Panc1 (cell line): ENCODE data around the gene CDH13. TPM values are rescaled to one million over a fixed set of nuclear protein-coding genes. Genes with fewer than 3 reads are reported as not detected.

ENCODE experiments used
- ATAC-seq: fragments of 200-7000 bp; cut with Tn5 transposase; 2 replicates; pipeline ENCODE4 v1.9.1; 2020; ENCODE audit warnings: mild to moderate bottlenecking, moderate library complexity
- BruUV-seq: library from RNA; stranded (reverse); fragments of 400-500 nt; replicated peaks from 2 replicates; lab custom pipeline; 2021; lab: Mats Ljungman, UMichigan
- CTCF ChIA-PET: fragments of 300-600 bp; sonication (Branson Sonifier 250); formaldehyde crosslinking; loops from one replicate; lab custom pipeline; 2022; ENCODE audit warnings: antibody characterized with exemption; lab: Charles Lee
- POLR2A ChIA-PET: fragments of 300-600 bp; sonication (Branson Sonifier 250); formaldehyde crosslinking; loops from one replicate; lab custom pipeline; 2022; ENCODE audit warnings: antibody characterized with exemption; lab: Charles Lee
- DNase-seq: peaks from one replicate; pipeline ENCODE4 v3.0.0-alpha.2; 2010; ENCODE audit warnings: low read depth, low spot score
- H3K27ac ChIP-seq: 2 replicates; pipeline ENCODE4 v1.5.1; 2011; ENCODE audit warnings: mild to moderate bottlenecking, low read length, inconsistent platforms
- H3K27me3 ChIP-seq: fragments of 200-500 bp; sonication (Bioruptor generic); 2 replicates; pipeline ENCODE4 v1.6.0; 2014; ENCODE audit warnings: low read length, inconsistent platforms; ENCODE audit not compliant: control insufficient read depth, insufficient read depth
- H3K36me3 ChIP-seq: fragments of 200-500 bp; sonication (Bioruptor generic); 2 replicates; pipeline ENCODE4 v1.5.1; 2014; ENCODE audit warnings: inconsistent platforms, mild to moderate bottlenecking, low read length, moderate library complexity; ENCODE audit not compliant: control insufficient read depth, insufficient read depth
- H3K4me1 ChIP-seq: 2 replicates; pipeline ENCODE4 v1.5.1; 2011; ENCODE audit warnings: inconsistent platforms, mild to moderate bottlenecking, low read length, moderate library complexity; ENCODE audit not compliant: control insufficient read depth, insufficient read depth
- H3K4me3 ChIP-seq, 2 experiments: 2 replicates each; pipeline ENCODE4 v1.5.1; 2011 to 2012; ENCODE audit warnings: low read depth in 2 of 2, low read length in 2 of 2, mild to moderate bottlenecking in 2 of 2, inconsistent platforms in 1 of 2, moderate library complexity in 1 of 2
- H3K9me3 ChIP-seq: fragments of 200-500 bp; sonication (Bioruptor generic); 2 replicates; pipeline ENCODE4 v1.5.1; 2014; ENCODE audit warnings: low read depth, mild to moderate bottlenecking, inconsistent platforms, low read length, moderate library complexity; ENCODE audit not compliant: control insufficient read depth, insufficient read depth
- POLR2AphosphoS5 ChIP-seq: IDR thresholded peaks from 2 replicates; pipeline ENCODE4 v1.6.1; 2012; ENCODE audit warnings: mild to moderate bottlenecking, low read depth, low read length, moderate library complexity
- SIN3A ChIP-seq: IDR thresholded peaks from 2 replicates; pipeline ENCODE4 v1.6.1; 2012; ENCODE audit warnings: low read depth, mild to moderate bottlenecking, low read length, moderate library complexity, borderline replicate concordance; ENCODE audit not compliant: insufficient read depth
- TCF7L2 ChIP-seq: IDR thresholded peaks from 2 replicates; pipeline ENCODE4 v1.6.1; 2011; ENCODE audit warnings: mild to moderate bottlenecking, low read depth, low read length, inconsistent platforms
- in situ Hi-C: cut with HindIII; loops from 2 replicates; pipeline ENCODE4 v1.10.0; 2016; ENCODE audit warnings: low sequenced_read_pairs, low pct_unique_long_range_greater_than_20kb
- intact Hi-C: fragments of 100-400 bp; cut with micrococcal nuclease; formaldehyde crosslinking; loops from one replicate; pipeline ENCODE4 v1.10.0; 2022; ENCODE audit not compliant: unreplicated experiment
- total RNA-seq: library from RNA; stranded (reverse); gene quantifications from one replicate; pipeline ENCODE4 v1.2.1, GENCODE V29; 2021; ENCODE audit not compliant: unreplicated experiment
- TF ChIP-seq, protein P1 (sequence below), 2 experiments: IDR thresholded peaks; 2 replicates each; pipeline ENCODE4 v1.6.1; 2011 to 2012; ENCODE audit warnings: low read depth in 2 of 2, control low read depth in 1 of 2, low read length in 1 of 2, mild to moderate bottlenecking in 1 of 2, moderate library complexity in 1 of 2; ENCODE audit not compliant: insufficient read depth in 1 of 2
- TF ChIP-seq, protein P2 (sequence below): fragments of 450-650 bp; IDR thresholded peaks from 2 replicates; pipeline ENCODE4 v1.5.1; 2017; ENCODE audit warnings: mild to moderate bottlenecking

CDH13 gene
- total RNA-seq, 1 experiment from 2014 or later = not detected

DNA sequence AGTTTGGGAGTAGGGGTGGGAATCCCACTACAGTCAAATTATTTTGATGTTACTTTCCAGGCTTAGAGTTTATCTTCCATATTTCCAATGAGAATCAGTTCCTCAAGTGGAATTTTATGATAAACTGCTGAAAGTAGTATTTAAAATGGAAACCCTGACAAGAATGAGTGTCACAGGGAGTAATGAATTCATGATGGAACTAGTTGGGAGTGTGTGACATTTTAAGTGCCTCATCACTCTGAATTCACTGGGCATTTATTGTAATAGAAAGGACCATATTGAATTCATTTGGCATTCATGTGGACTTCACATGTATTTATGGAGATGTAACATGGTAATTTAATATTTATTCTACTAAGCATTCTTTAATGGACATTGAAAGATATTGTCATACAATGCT, 320.9 kb downstream of the CDH13 start:
- POLR2A ChIA-PET = no interaction called here
- H3K27me3 ChIP-seq = no peaks in the 10 kb centered on the region
- H3K4me3 ChIP-seq = no peak overlapping the region
- ATAC-seq (no peak), DNase-seq (no peak)
- no peaks in the 10 kb centered on the region for H3K36me3 ChIP-seq
- no peaks in the 10 kb centered on the region for H3K9me3 ChIP-seq
- no peak overlapping the region for H3K27ac ChIP-seq
- in situ Hi-C loops = no loop called here
- BruUV-seq = no TSS peak
- CTCF ChIA-PET = no interaction called here
- TF ChIP-seq SIN3A = no peak
- TF ChIP-seq POLR2AphosphoS5 = no peak
- TF ChIP-seq, protein P1, sequence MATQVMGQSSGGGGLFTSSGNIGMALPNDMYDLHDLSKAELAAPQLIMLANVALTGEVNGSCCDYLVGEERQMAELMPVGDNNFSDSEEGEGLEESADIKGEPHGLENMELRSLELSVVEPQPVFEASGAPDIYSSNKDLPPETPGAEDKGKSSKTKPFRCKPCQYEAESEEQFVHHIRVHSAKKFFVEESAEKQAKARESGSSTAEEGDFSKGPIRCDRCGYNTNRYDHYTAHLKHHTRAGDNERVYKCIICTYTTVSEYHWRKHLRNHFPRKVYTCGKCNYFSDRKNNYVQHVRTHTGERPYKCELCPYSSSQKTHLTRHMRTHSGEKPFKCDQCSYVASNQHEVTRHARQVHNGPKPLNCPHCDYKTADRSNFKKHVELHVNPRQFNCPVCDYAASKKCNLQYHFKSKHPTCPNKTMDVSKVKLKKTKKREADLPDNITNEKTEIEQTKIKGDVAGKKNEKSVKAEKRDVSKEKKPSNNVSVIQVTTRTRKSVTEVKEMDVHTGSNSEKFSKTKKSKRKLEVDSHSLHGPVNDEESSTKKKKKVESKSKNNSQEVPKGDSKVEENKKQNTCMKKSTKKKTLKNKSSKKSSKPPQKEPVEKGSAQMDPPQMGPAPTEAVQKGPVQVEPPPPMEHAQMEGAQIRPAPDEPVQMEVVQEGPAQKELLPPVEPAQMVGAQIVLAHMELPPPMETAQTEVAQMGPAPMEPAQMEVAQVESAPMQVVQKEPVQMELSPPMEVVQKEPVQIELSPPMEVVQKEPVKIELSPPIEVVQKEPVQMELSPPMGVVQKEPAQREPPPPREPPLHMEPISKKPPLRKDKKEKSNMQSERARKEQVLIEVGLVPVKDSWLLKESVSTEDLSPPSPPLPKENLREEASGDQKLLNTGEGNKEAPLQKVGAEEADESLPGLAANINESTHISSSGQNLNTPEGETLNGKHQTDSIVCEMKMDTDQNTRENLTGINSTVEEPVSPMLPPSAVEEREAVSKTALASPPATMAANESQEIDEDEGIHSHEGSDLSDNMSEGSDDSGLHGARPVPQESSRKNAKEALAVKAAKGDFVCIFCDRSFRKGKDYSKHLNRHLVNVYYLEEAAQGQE (IDR thresholded peaks at IDR 0.05; ENCODE audit: insufficient read depth in 1 of 2, low read depth in 2 of 2, low read length in 1 of 2) = no peak
- TF ChIP-seq, protein P2, sequence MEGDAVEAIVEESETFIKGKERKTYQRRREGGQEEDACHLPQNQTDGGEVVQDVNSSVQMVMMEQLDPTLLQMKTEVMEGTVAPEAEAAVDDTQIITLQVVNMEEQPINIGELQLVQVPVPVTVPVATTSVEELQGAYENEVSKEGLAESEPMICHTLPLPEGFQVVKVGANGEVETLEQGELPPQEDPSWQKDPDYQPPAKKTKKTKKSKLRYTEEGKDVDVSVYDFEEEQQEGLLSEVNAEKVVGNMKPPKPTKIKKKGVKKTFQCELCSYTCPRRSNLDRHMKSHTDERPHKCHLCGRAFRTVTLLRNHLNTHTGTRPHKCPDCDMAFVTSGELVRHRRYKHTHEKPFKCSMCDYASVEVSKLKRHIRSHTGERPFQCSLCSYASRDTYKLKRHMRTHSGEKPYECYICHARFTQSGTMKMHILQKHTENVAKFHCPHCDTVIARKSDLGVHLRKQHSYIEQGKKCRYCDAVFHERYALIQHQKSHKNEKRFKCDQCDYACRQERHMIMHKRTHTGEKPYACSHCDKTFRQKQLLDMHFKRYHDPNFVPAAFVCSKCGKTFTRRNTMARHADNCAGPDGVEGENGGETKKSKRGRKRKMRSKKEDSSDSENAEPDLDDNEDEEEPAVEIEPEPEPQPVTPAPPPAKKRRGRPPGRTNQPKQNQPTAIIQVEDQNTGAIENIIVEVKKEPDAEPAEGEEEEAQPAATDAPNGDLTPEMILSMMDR = no peak
- TF ChIP-seq TCF7L2 = no peak
- intact Hi-C loops = loop anchor here (10.0 kb wide), 1 partner anchor 673 kb away; no protein-coding TSS in a partner anchor
- H3K4me1 ChIP-seq = no peaks in the 10 kb centered on the region

DNA sequence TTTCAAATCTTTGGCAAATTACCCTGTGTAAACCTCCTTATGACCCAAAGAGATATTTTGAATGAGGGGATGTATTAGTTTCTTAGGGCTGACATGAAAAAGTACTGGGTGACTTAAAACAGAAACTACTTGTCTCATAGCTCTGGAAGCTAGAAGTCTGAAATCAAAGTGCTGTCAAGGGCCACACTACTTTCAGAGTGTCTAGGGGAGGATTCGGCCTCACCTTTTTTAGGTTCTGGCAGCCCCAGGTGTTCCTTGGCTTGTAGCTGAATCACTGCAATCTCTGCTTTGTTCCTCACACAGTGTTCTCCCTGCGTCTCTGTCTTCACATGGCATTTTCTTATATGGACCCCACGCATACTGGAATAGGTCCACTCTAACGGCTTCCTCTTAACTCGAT, 322.2 kb downstream of the CDH13 start:
- DNase-seq (no peak), ATAC-seq (no peak)
- Histone ChIP-seq H3K9me3 (no peaks in the 10 kb centered on the region), H3K27ac (no peak overlapping the region), H3K4me3 (no peak overlapping the region), H3K36me3 (no peaks in the 10 kb centered on the region), H3K4me1 (no peaks in the 10 kb centered on the region), H3K27me3 (no peaks in the 10 kb centered on the region)
- TF ChIP-seq TCF7L2 = no peak
- TF ChIP-seq, protein P2 = no peak
- CTCF ChIA-PET = no interaction called here
- POLR2A ChIA-PET = no interaction called here
- BruUV-seq = no TSS peak
- intact Hi-C loops (loop anchor here (10.0 kb wide), 1 partner anchor 674 kb away; no protein-coding TSS in a partner anchor), in situ Hi-C loops (no loop called here)
